GM18519 (cell line): ENCODE measurements around the gene B4GAT1.

ENCODE experiments used
- ATAC-seq: cut with Tn5 transposase; IDR thresholded peaks from one replicate; pipeline ENCODE4 v1.9.1; 2021; ENCODE audit warnings: mild to moderate bottlenecking, moderate library complexity; ENCODE audit not compliant: unreplicated experiment, low FRiP score

B4GAT1 gene

GRCh38 chr11:66338276-66339161 lies 8.9 kb downstream of the B4GAT1 start:
- no peak for ATAC-seq

GRCh38 chr11:66337103-66337899 lies 10.1 kb downstream of the B4GAT1 start:
- no peak for ATAC-seq

- ATAC-seq = no peak
These were observed 11.0 kb downstream of the B4GAT1 start, which contains the start of gene RIN1 for GRCh38 chr11:66336234-66337102. Gene RIN1, minus strand, starts transcription at chr11:66336434. Its CDS starts 32 bp downstream, at chr11:66336402.

- no peak for ATAC-seq
These were observed 11.7 kb downstream of the B4GAT1 start for GRCh38 chr11:66335531-66336233.

- no peak for ATAC-seq
These were observed 12.6 kb downstream of the B4GAT1 start for GRCh38 chr11:66334605-66335442.

GRCh38 chr11:66333896-66334604 lies 13.4 kb downstream of the B4GAT1 start:
- ATAC-seq = no peak

- ATAC-seq = no peak
These were observed 14.1 kb downstream of the B4GAT1 start for GRCh38 chr11:66333220-66333877.

- no peak for ATAC-seq
These were observed 14.8 kb downstream of the B4GAT1 start for GRCh38 chr11:66332371-66333219.

- no peak for ATAC-seq
These were observed 15.7 kb downstream of the B4GAT1 start for GRCh38 chr11:66331542-66332370.

- no peak for ATAC-seq
These were observed 16.5 kb downstream of the B4GAT1 start for GRCh38 chr11:66330931-66331330.

- ATAC-seq = no peak
These were observed 18.2 kb downstream of the B4GAT1 start for GRCh38 chr11:66329165-66329673.

- no peak for ATAC-seq
These were observed 18.9 kb downstream of the B4GAT1 start for GRCh38 chr11:66328302-66329144.

GRCh38 chr11:66328031-66328301 lies 19.5 kb downstream of the B4GAT1 start:
- no peak for ATAC-seq

- ATAC-seq = no peak
These were observed 20.0 kb downstream of the B4GAT1 start for GRCh38 chr11:66327171-66328030.
